IPS-20b (cell line): ENCODE results near the gene KHDC4.

Experiments
- H3K27ac ChIP-seq: one replicate; pipeline ENCODE4 v1.5.1; 2013; ENCODE audit warnings: low read length
- H3K27me3 ChIP-seq: 2 replicates; pipeline ENCODE4 v1.6.1; 2013; ENCODE audit warnings: mild to moderate bottlenecking, low read length, inconsistent platforms; ENCODE audit not compliant: insufficient read depth
- H3K36me3 ChIP-seq: 2 replicates; pipeline ENCODE4 v1.6.1; 2013; ENCODE audit warnings: low read depth, mild to moderate bottlenecking, inconsistent platforms, low read length, moderate library complexity; ENCODE audit not compliant: insufficient read depth
- H3K4me1 ChIP-seq: 2 replicates; pipeline ENCODE4 v1.6.1; 2013; ENCODE audit warnings: mild to moderate bottlenecking, control low read depth, inconsistent platforms, low read length, moderate library complexity; ENCODE audit not compliant: insufficient read depth
- H3K4me3 ChIP-seq: 2 replicates; pipeline ENCODE4 v1.5.1; 2013; ENCODE audit warnings: mild to moderate bottlenecking, low read length, inconsistent platforms
- H3K9ac ChIP-seq: 2 replicates; pipeline ENCODE4 v1.6.1; 2013; ENCODE audit warnings: low read depth, mild to moderate bottlenecking, inconsistent platforms, low read length, moderate library complexity
- H3K9me3 ChIP-seq: 2 replicates; pipeline ENCODE4 v1.6.1; 2013; ENCODE audit warnings: mild to moderate bottlenecking, low read depth, low read length, inconsistent platforms; ENCODE audit not compliant: insufficient read depth

KHDC4 gene

GRCh38 chr1:155892796-155893195 lies 41.4 kb downstream of the KHDC4 start:
- no peaks in the 10 kb centered on the region for H3K4me1 ChIP-seq
- H3K27ac ChIP-seq, result no peak overlapping the region
- peaks cover 11% of the 10 kb centered on the region for H3K36me3 ChIP-seq
- H3K9ac ChIP-seq, result no peak overlapping the region
- H3K4me3 ChIP-seq, result no peak overlapping the region
- no peaks in the 10 kb centered on the region for H3K27me3 ChIP-seq
- H3K9me3 ChIP-seq, result no peaks in the 10 kb centered on the region

DNA sequence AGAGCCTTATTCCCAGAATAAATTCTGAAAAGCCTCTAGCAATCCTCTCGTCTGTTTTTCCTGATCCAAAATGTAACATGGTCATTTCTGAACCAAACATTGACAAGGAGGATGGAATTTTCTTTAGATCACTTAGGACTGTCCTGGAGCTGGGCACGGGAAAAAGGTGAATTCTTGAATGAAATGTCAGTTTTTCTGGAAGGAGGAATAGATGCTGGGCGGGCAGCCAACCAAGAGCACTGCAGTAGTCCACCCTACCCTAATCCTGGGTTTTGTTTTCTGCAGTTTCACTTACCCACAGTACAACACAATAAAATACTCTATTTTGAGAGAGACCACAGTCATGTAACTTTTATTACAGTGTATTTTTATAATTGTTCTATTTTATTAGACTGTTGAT lies 44.0 kb downstream of the KHDC4 start:
- H3K27me3 ChIP-seq, result no peaks in the 10 kb centered on the region
- H3K9ac ChIP-seq, result no peak overlapping the region
- H3K9me3 ChIP-seq, result no peaks in the 10 kb centered on the region
- no peaks in the 10 kb centered on the region for H3K36me3 ChIP-seq
- H3K4me1 ChIP-seq, result no peaks in the 10 kb centered on the region
- H3K4me3 ChIP-seq, result no peak overlapping the region
- H3K27ac ChIP-seq, result no peak overlapping the region

- no peaks in the 10 kb centered on the region for H3K27me3 ChIP-seq
- H3K4me3 ChIP-seq, result no peak overlapping the region
- no peaks in the 10 kb centered on the region for H3K9me3 ChIP-seq
- H3K27ac ChIP-seq, result no peak overlapping the region
- H3K4me1 ChIP-seq, result no peaks in the 10 kb centered on the region
- H3K9ac ChIP-seq, result no peak overlapping the region
- no peaks in the 10 kb centered on the region for H3K36me3 ChIP-seq
Observed at GRCh38 chr1:155889566-155889965, 44.6 kb downstream of the KHDC4 start.

- no peaks in the 10 kb centered on the region; the same call in 1 of the 2 replicates for H3K4me1 ChIP-seq
- H3K9ac ChIP-seq, result no peak overlapping the region
- no peaks in the 10 kb centered on the region for H3K36me3 ChIP-seq
- H3K27me3 ChIP-seq, result no peaks in the 10 kb centered on the region
- H3K9me3 ChIP-seq, result no peaks in the 10 kb centered on the region
- H3K4me3 ChIP-seq, result no peak overlapping the region
- no peak overlapping the region for H3K27ac ChIP-seq
Observed at GRCh38 chr1:155888481-155888880, 45.7 kb downstream of the KHDC4 start.

- Histone ChIP-seq H3K27me3 (no peaks in the 10 kb centered on the region), H3K36me3 (no peaks in the 10 kb centered on the region), H3K4me1 (no peaks in the 10 kb centered on the region; the same call in 1 of the 2 replicates), H3K9me3 (no peaks in the 10 kb centered on the region), H3K27ac (no peak overlapping the region), H3K9ac (no peak overlapping the region), H3K4me3 (no peak overlapping the region)
Observed at GRCh38 chr1:155884982-155885381, 49.2 kb downstream of the KHDC4 start.

GRCh38 chr1:155884031-155884960 lies 49.9 kb downstream of the KHDC4 start:
- Histone ChIP-seq H3K9me3 (no peaks in the 10 kb centered on the region), H3K36me3 (no peaks in the 10 kb centered on the region), H3K27ac (no peak overlapping the region), H3K4me3 (no peak overlapping the region), H3K9ac (no peak overlapping the region), H3K4me1 (no peaks in the 10 kb centered on the region; the same call in 1 of the 2 replicates), H3K27me3 (no peaks in the 10 kb centered on the region)

GRCh38 chr1:155882766-155883165 lies 51.4 kb downstream of the KHDC4 start:
- Histone ChIP-seq H3K4me1 (no peaks in the 10 kb centered on the region; the same call in 1 of the 2 replicates), H3K36me3 (no peaks in the 10 kb centered on the region), H3K9ac (no peak overlapping the region), H3K4me3 (no peak overlapping the region), H3K27me3 (no peaks in the 10 kb centered on the region), H3K27ac (no peak overlapping the region), H3K9me3 (no peaks in the 10 kb centered on the region)

DNA sequence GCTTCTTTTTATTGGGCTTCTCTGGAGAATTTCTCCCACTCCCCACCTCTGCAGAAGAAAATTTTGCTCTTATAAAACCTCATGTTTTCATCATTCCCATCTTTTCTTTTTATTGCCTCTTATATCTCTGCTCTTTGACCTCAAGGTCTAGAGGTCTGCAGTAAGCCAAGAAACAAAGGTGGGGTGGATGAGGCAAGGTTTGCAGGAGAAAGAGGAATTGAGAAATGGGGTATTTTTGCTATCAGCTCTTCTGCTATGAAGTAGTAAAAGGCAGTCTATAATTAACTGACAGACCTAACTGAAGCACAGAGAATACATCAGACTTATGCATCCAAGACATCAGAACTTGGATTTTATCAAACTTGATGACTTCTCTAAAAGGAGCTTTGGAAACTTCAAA lies 52.0 kb downstream of the KHDC4 start:
- Histone ChIP-seq H3K36me3 (no peaks in the 10 kb centered on the region), H3K27ac (no peak overlapping the region), H3K4me1 (no peaks in the 10 kb centered on the region; the same call in 1 of the 2 replicates), H3K9me3 (no peaks in the 10 kb centered on the region), H3K27me3 (no peaks in the 10 kb centered on the region), H3K4me3 (no peak overlapping the region), H3K9ac (no peak overlapping the region)

DNA sequence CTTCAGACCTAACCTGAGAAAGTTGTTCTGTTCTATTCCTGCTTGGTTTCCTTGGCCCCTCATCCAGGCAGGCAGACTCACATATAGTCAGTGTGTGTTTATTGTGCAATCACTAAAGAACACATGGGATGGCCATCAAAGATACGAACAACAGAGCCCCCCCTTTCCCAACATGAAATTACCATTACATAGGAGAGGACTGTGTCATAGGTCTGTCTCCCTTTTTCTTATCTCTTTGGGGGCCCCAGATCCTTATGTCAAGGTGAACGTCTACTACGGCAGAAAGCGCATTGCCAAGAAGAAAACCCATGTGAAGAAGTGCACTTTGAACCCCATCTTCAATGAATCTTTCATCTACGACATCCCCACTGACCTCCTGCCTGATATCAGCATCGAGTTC lies 53.3 kb downstream of the KHDC4 start:
- Histone ChIP-seq H3K27me3 (no peaks in the 10 kb centered on the region), H3K36me3 (no peaks in the 10 kb centered on the region), H3K4me3 (no peak overlapping the region), H3K4me1 (no peaks in the 10 kb centered on the region; the same call in 1 of the 2 replicates), H3K9me3 (no peaks in the 10 kb centered on the region), H3K27ac (no peak overlapping the region), H3K9ac (no peak overlapping the region)

GRCh38 chr1:155880251-155880650 lies 54.0 kb downstream of the KHDC4 start:
- H3K9me3 ChIP-seq, result no peaks in the 10 kb centered on the region

GRCh38 chr1:155877945-155878344 lies 56.3 kb downstream of the KHDC4 start:
- Histone ChIP-seq H3K4me1 (no peaks in the 10 kb centered on the region), H3K9me3 (no peaks in the 10 kb centered on the region), H3K9ac (no peak overlapping the region), H3K36me3 (no peaks in the 10 kb centered on the region), H3K4me3 (no peak overlapping the region), H3K27ac (no peak overlapping the region), H3K27me3 (no peaks in the 10 kb centered on the region)

More at GRCh38 chr1:155880251-155880650, 54.0 kb downstream of the KHDC4 start:
- no peaks in the 10 kb centered on the region for H3K27me3 ChIP-seq
- no peak overlapping the region for H3K27ac ChIP-seq
- no peak overlapping the region for H3K4me3 ChIP-seq
- no peaks in the 10 kb centered on the region; the same call in 1 of the 2 replicates for H3K4me1 ChIP-seq
- no peaks in the 10 kb centered on the region for H3K36me3 ChIP-seq
- no peak overlapping the region for H3K9ac ChIP-seq

- no peak overlapping the region for H3K4me3 ChIP-seq
- no peaks in the 10 kb centered on the region for H3K9me3 ChIP-seq
- H3K27ac ChIP-seq, result no peak overlapping the region
- no peak overlapping the region for H3K9ac ChIP-seq
- no peaks in the 10 kb centered on the region for H3K4me1 ChIP-seq
- H3K27me3 ChIP-seq, result no peaks in the 10 kb centered on the region
- H3K36me3 ChIP-seq, result no peaks in the 10 kb centered on the region
Observed at GRCh38 chr1:155873860-155874259, 60.4 kb downstream of the KHDC4 start.
